ENCODE results near the gene PLAAT4. TPM values are rescaled to one million over a fixed set of nuclear protein-coding genes. Genes with fewer than 3 reads are reported as not detected.
A peak's percentile ranks its signal among the peaks of the same experiment; 100 is the strongest.

The PLAAT4 gene
- total and polyA plus RNA-seq, 2 experiments from 2014 or later: 0.65 to 0.84 TPM

GRCh38 chr11:63510360-63511047, 26.1 kb upstream of the PLAAT4 start:
- Histone ChIP-seq H3K9me3 (ENCODE audit: low read depth) (no peaks in the 10 kb centered on the region), H3K27ac (no peak overlapping the region), H3F3A (ENCODE audit: insufficient read depth) (no peaks in the 10 kb centered on the region), H3K4me3 (no peak overlapping the region), H3K9ac (no peak overlapping the region), H3K4me2 (ENCODE audit: unreplicated experiment) (no peak overlapping the region), H3K79me2 (ENCODE audit: insufficient read depth) (no peaks in the 10 kb centered on the region), H3K4me1 (ENCODE audit: insufficient read depth) (no peaks in the 10 kb centered on the region), H4K20me1 (ENCODE audit: insufficient read depth) (no peaks in the 10 kb centered on the region), H3K9me2 (ENCODE audit: insufficient read depth) (no peaks in the 10 kb centered on the region), H3K27me3 (replicated peaks; ENCODE audit: insufficient read depth) (no peaks in the 10 kb centered on the region), H2AFZ (no peak overlapping the region), H3K36me3 (ENCODE audit: low read depth) (no peaks in the 10 kb centered on the region)
- WGBS, 2 experiments (ENCODE audit: low coverage in 1 of 2, low lambda C conversion rate in 2 of 2, missing lambda C conversion rate in 2 of 2): 57 to 58% methylated on average over 7 of the region's 7 CpGs
- TF ChIP-seq EZH2 (IDR thresholded peaks at IDR 0.05; ENCODE audit: insufficient read depth, poor library complexity, severe bottlenecking): no peak
- TF ChIP-seq EZH2phosphoT487 (IDR thresholded peaks at IDR 0.05; ENCODE audit: insufficient read depth, low read depth): no peak
- in situ Hi-C loops (cut with MboI): no loop called here
- DNase-seq: peak; percentile 29

GRCh38 chr11:63511048-63511748, 25.4 kb upstream of the PLAAT4 start:
- Histone ChIP-seq H3K27ac (no peak overlapping the region), H3K36me3 (ENCODE audit: low read depth) (no peaks in the 10 kb centered on the region), H2AFZ (no peak overlapping the region), H3K9me3 (ENCODE audit: low read depth) (no peaks in the 10 kb centered on the region), H3K4me1 (ENCODE audit: insufficient read depth) (no peaks in the 10 kb centered on the region), H3K79me2 (ENCODE audit: insufficient read depth) (no peaks in the 10 kb centered on the region), H3K9me2 (ENCODE audit: insufficient read depth) (no peaks in the 10 kb centered on the region), H3K4me2 (ENCODE audit: unreplicated experiment) (no peak overlapping the region), H3K4me3 (no peak overlapping the region), H3F3A (ENCODE audit: insufficient read depth) (no peaks in the 10 kb centered on the region), H3K27me3 (replicated peaks; ENCODE audit: insufficient read depth) (no peaks in the 10 kb centered on the region), H3K9ac (no peak overlapping the region), H4K20me1 (ENCODE audit: insufficient read depth) (no peaks in the 10 kb centered on the region)
- DNase-seq: no peak
- TF ChIP-seq EZH2phosphoT487 (IDR thresholded peaks at IDR 0.05; ENCODE audit: insufficient read depth, low read depth): no peak
- TF ChIP-seq EZH2 (IDR thresholded peaks at IDR 0.05; ENCODE audit: insufficient read depth, poor library complexity, severe bottlenecking): no peak
- WGBS, 2 experiments (ENCODE audit: low coverage in 1 of 2, low lambda C conversion rate in 2 of 2, missing lambda C conversion rate in 2 of 2): 68 to 77% methylated on average over 7 to 11 of the region's 11 CpGs
- in situ Hi-C loops (cut with MboI): no loop called here

DNA sequence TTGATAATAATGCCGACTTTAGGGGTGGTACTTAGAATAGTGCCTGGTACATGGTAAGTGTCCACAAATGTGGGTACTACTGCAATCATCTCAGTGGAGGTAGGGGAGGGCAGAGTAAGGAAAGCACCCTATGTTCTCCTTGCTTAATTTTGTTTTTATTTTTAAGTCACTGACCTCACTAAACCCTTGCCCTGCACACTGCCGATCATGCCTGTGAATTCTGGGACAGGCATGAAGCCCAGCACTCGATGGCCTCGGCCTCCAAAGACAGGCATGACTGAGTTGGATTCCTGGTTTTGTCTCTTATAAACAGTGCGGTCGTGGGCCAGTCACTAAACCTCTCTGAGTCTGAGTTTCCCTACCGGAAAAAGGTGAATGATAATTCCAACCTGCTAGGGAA, 23.8 kb upstream of the PLAAT4 start:
- H3K9me3 ChIP-seq (ENCODE audit: low read depth): no peaks in the 10 kb centered on the region
- H4K20me1 ChIP-seq (ENCODE audit: insufficient read depth): no peaks in the 10 kb centered on the region
- H3K36me3 ChIP-seq (ENCODE audit: low read depth): no peaks in the 10 kb centered on the region
- H3K4me1 ChIP-seq (ENCODE audit: insufficient read depth): no peaks in the 10 kb centered on the region
- DNase-seq: no peak
- no peak for TF ChIP-seq EZH2phosphoT487 (IDR thresholded peaks at IDR 0.05; ENCODE audit: insufficient read depth, low read depth)
- TF ChIP-seq EZH2 (IDR thresholded peaks at IDR 0.05; ENCODE audit: insufficient read depth, poor library complexity, severe bottlenecking): no peak
- H3F3A ChIP-seq (ENCODE audit: insufficient read depth): no peaks in the 10 kb centered on the region
- 67 to 74% methylated on average over 7 of the region's 7 CpGs for WGBS, 2 experiments (ENCODE audit: low coverage in 1 of 2, low lambda C conversion rate in 2 of 2, missing lambda C conversion rate in 2 of 2)
- no peak overlapping the region for H3K4me3 ChIP-seq
- H3K9ac ChIP-seq: no peak overlapping the region
- no peak overlapping the region for H3K4me2 ChIP-seq (ENCODE audit: unreplicated experiment)
- in situ Hi-C loops (cut with MboI): no loop called here
- no peak overlapping the region for H2AFZ ChIP-seq
- H3K9me2 ChIP-seq (ENCODE audit: insufficient read depth): no peaks in the 10 kb centered on the region
- H3K79me2 ChIP-seq (ENCODE audit: insufficient read depth): no peaks in the 10 kb centered on the region
- H3K27ac ChIP-seq: no peak overlapping the region
- H3K27me3 ChIP-seq (replicated peaks; ENCODE audit: insufficient read depth): no peaks in the 10 kb centered on the region

GRCh38 chr11:63516109-63516508, 20.5 kb upstream of the PLAAT4 start:
- Histone ChIP-seq H3K9me2 (ENCODE audit: insufficient read depth) (no peaks in the 10 kb centered on the region), H2AFZ (no peak overlapping the region)
- 73 to 79% methylated on average over 6 of the region's 6 CpGs for WGBS, 2 experiments (ENCODE audit: low coverage in 1 of 2, low lambda C conversion rate in 2 of 2, missing lambda C conversion rate in 2 of 2)

More at GRCh38 chr11:63516109-63516508, 20.5 kb upstream of the PLAAT4 start:
- H3K9ac ChIP-seq: no peak overlapping the region
- in situ Hi-C loops (cut with MboI): no loop called here
- H3K4me2 ChIP-seq (ENCODE audit: unreplicated experiment): no peak overlapping the region
- H3K36me3 ChIP-seq (ENCODE audit: low read depth): no peaks in the 10 kb centered on the region
- DNase-seq: no peak
- H3K27me3 ChIP-seq (replicated peaks; ENCODE audit: insufficient read depth): no peaks in the 10 kb centered on the region
- no peaks in the 10 kb centered on the region for H4K20me1 ChIP-seq (ENCODE audit: insufficient read depth)
- no peaks in the 10 kb centered on the region for H3F3A ChIP-seq (ENCODE audit: insufficient read depth)
- no peaks in the 10 kb centered on the region for H3K9me3 ChIP-seq (ENCODE audit: low read depth)
- H3K4me3 ChIP-seq: no peak overlapping the region
- H3K79me2 ChIP-seq (ENCODE audit: insufficient read depth): no peaks in the 10 kb centered on the region
- no peak overlapping the region for H3K27ac ChIP-seq
- no peak for TF ChIP-seq EZH2phosphoT487 (IDR thresholded peaks at IDR 0.05; ENCODE audit: insufficient read depth, low read depth)
- no peak for TF ChIP-seq EZH2 (IDR thresholded peaks at IDR 0.05; ENCODE audit: insufficient read depth, poor library complexity, severe bottlenecking)
- 0 out of 2 replicates have a peak, but pooled peaks cover 5% of the 10 kb centered on the region for H3K4me1 ChIP-seq (ENCODE audit: insufficient read depth)
